ENCODE data around the gene NXPH4.

DNA sequence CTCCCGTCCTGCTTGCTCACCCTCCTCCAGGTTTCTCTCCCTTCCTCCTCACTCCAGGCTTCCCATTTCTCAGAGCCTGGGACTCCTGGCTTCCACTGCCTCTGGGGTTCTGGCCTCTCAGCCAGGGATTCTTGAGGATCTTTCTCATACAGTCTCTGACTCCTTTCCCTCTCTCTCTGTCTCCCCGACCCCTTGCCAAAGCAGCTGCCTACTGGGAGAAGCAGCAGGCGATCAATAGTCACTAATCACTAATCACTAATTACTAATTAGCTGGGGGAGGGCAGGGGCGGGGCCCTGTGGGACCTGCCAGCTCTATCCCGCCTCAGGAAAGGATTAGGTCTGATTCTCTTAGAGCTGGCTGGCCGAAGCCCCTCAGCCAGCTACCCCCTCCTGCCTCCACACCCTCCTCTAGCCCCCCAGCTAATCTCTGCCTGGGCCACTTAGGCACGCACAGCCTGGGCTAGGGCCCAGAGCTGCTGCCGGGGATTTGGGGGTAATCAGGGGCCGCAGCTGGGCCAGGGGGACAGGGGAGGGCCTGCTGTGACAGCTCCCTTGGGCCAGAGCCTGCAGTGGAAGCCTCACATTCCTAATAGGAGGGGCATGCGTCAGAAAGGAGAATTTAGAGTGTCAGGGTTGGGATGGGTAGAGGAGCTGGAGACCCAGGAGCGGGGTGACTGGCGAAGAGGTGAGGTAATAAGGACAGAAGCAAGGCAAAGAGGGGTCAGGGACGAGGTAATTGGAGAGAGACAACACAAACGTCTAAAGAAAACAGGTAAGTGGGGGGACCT, 2.8 kb downstream of the NXPH4 start:
- TF ChIP-seq, protein P1, sequence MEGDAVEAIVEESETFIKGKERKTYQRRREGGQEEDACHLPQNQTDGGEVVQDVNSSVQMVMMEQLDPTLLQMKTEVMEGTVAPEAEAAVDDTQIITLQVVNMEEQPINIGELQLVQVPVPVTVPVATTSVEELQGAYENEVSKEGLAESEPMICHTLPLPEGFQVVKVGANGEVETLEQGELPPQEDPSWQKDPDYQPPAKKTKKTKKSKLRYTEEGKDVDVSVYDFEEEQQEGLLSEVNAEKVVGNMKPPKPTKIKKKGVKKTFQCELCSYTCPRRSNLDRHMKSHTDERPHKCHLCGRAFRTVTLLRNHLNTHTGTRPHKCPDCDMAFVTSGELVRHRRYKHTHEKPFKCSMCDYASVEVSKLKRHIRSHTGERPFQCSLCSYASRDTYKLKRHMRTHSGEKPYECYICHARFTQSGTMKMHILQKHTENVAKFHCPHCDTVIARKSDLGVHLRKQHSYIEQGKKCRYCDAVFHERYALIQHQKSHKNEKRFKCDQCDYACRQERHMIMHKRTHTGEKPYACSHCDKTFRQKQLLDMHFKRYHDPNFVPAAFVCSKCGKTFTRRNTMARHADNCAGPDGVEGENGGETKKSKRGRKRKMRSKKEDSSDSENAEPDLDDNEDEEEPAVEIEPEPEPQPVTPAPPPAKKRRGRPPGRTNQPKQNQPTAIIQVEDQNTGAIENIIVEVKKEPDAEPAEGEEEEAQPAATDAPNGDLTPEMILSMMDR (IDR thresholded peaks at IDR 0.05) = no peak
- TF ChIP-seq EP300 (IDR thresholded peaks at IDR 0.05) = no peak
- TF ChIP-seq POLR2A (IDR thresholded peaks at IDR 0.05; ENCODE audit: low read depth) = no peak

All from esophagus muscularis mucosa (tissue), 4 donors.